Stimulated activated CD4-positive, alpha-beta T cell treated with anti-CD3 and anti-CD28 coated beads, Interleukin-1b, Interleukin-23, amount 100 ng/mL, for 48 hours (primary cell): ENCODE results near the gene TRAT1.
A peak's percentile ranks its signal among the peaks of the same experiment; 100 is the strongest.

Experiments
- DNase-seq: peaks from one replicate; pipeline ENCODE4 v3.0.0-alpha.2; 2020

Gene TRAT1

DNA sequence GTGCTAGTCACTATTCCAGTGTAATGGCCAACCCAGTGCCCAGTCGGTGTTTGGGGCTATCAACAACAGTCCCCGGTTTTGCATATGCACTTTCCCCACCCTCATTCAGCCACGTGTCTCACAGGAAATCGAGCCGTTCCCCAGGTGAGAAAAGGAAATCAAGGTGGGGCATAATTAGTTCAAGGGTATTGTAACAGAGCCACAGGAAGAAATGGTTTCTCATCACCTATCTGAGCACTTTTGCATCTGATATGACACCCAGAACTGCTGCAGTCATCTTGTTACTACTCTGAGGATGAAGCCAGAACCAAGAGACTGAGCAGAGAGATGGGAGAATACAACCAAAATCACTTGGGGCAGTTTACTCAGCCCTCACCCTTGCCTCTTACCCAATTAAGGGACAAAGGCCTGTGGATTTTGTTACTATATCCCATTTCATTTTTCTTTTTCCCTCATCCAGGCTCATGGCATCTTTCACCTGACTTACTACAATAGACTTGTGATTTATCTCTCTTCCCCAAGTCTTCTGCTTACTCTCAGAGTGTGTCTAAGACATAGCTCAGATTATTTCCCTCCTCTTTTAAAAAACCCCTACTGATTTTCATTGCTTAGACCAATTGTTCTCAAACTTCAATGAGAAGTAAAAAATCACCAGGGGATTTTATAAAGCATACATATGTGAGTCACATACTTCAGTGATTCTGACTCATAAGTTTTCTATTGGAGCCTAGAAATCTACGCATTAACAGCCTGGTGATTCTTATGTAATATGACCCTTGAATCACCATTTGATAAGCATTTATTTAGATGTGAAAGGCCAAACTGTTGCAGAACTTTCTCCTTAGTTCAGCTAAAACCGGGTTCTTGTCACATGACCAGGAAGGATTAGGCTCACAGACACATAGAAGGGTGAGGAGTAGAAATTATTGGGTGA is 40.5 kb downstream of the TRAT1 start:
- peak; percentile 33 for DNase-seq

DNA sequence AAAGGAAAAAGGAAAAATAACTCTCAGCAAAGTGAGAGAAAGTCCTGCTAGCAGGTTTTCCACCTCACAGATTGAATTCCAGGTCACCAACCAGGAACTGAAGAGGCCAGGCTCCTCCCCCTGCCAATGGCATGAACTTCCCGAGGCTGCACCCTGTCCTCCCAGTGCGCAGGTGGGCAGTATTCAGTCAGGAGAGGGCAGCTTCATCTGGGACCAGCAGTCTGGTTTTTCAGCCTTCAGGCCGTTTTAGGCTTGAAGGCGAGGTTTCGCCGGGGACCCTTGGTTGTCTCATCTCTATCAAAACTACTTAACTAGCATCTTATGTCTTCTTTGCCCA is 41.2 kb downstream of the TRAT1 start:
- DNase-seq: no peak

DNA sequence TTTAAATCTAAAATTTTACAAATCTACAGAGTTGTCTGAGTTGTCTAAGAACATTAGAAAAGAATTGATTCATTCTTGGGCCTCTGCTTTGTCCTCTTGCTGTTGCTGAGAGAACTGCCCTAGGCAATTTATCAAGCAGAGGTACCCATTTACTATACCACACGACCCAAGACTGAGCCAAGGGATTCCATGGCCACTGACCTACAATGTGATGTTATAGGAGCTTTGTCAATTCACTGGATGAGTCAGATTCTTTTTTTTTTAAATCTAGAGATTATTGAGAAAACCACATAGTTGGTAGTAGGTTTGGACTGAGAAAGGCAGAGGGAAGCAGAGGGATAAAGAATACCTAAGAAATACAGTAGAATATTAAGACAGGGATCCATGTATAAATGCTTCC is 55.3 kb downstream of the TRAT1 start:
- no peak for DNase-seq

DNA sequence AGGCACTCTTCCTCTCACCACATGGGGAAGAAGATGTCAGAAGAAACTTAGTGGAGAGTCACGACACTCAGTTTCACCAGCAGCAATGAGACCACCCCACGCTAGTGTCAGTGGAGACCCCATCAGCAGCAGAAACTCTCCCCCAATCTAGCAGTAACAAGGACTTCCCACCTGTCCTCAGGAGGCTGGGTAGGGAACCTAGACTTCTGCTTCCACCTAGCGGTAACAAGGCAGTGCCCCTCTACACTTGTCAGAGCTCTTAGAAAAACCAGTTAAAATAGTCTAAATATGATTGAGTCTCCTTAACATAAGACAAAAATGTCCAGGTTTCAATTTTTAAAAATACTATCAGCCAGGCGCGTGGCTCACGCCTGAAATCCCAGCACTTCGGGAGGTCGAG is 57.3 kb downstream of the TRAT1 start:
- DNase-seq: no peak

DNA sequence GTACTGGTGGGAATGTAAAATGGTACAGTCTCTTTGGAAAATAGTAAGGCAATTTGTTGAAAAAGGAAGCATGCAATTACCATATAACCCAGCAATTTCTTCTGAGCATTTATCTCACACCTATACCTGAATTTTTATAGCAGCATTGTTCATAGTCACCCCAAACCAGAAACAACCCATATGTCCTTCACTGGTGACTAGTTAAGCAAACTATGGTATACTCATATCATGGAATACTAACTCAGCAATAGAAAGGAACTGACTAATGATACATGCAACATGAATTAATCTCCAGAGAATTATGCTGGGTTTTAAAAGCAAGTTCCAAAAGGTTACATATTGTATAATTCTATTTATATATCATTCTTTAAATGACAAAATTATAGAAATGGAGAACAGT is 60.2 kb downstream of the TRAT1 start:
- DNase-seq: no peak

DNA sequence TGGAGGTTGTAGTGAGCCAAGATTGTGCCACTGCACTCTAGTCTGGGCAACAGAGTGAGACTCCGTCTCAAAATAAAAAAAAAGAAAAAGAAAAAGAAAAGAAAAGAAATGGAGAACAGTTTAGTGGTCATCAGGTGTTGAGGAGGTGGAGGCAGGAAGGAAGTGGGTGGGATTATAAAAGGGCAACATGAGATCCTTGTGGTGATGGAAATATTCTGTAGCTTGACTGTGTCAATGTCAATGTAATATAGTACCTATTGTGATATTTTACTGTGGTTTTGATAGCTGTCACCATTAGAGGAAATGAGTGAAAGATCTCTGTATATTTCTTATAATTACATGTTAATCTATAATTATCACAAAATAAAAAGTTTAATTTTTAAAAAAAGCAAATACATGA is 60.8 kb downstream of the TRAT1 start:
- no peak for DNase-seq

DNA sequence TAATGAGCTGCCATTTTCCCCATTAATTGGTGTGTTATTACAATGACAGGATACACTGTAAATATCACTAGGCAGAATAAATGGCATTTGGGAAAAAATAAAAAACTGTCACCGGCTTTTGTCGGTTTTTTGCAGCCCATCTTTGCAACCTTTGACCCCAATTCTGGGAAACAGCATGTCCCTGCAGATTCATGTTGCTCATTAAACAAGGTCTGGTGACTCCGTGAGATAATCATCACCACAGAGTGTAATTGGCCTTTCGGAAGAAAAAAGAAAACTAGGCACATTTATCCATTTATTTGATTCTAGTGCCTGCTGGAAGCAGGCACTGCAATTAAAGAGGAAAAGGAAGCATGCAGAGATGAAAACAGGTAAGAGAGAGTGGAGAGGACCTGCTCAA is 64.5 kb downstream of the TRAT1 start:
- DNase-seq: no peak

DNA sequence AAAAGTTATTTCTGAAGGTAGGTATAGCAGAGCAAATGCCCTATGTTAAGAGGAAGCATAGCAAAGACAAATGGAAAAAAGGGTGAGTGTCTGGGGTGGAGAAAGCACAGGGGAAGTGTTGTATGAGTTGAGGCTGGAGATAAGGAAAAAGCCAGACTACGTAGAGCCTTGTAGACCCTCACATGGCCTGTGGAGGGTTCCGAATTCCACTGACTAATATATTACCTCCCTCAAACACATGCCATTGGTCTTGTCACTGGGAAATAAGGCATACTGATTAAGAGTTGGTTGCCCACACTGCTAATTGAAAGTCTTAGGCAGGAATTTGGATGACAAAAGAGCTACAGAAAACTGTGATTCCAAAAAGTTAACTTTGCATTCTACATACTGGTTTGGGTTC is 65.2 kb downstream of the TRAT1 start:
- DNase-seq: no peak

DNA sequence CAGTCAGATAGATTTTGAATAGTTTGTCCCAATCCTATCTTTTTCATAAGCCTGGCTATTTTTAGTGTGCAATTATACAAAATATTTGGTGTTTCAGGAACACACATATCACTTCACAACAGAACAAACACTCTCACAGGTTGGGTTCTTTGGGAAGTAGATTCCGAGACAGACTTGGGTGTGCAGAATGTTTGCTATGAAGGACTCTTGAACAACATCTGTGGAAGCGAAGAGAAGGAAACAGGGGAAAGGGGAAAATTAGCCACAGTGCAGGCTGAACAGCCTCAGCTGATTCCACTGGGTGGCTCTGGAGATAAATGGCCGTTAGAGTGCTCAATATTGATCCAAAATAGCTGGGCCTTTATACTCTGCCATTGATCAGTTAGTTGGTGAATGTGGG is 69.2 kb downstream of the TRAT1 start:
- DNase-seq: no peak

DNA sequence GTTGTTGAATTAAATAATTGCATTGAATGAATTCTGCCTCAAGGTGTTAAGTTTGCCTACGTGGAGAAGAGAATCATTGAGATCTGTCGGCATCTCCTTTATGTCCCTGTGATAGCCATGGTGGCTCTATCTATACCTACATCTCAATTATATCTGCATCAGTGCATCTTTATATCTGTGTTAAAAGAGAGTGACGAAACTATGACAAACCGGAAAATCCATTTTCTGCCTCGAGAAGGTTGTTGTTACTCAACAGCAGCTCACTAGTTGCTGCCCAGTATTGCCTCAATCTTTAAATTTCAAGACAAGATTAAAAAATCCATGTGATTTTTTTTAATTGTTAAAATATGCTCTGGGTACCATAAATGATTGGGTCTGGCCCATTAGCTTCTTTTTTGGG is 72.4 kb downstream of the TRAT1 start:
- no peak for DNase-seq

DNA sequence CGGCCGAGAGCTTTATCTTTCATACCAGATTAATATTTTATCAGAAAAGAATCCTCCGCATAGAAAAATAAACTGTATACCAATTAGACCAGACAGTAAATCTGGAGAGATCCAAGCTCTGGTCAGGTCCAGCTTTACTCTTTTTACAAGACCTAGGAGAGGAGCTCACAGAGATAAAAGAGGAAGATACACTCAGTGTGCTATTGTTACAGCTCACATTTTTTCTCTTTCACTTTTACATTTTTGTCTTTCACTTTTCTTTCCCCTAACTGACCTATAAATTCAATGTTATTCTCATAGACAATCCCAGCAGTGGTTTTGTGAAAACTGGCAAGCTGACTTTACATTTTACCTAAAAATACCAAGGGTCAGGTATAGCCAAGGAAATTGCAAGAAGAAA is 75.3 kb downstream of the TRAT1 start:
- no peak for DNase-seq

DNA sequence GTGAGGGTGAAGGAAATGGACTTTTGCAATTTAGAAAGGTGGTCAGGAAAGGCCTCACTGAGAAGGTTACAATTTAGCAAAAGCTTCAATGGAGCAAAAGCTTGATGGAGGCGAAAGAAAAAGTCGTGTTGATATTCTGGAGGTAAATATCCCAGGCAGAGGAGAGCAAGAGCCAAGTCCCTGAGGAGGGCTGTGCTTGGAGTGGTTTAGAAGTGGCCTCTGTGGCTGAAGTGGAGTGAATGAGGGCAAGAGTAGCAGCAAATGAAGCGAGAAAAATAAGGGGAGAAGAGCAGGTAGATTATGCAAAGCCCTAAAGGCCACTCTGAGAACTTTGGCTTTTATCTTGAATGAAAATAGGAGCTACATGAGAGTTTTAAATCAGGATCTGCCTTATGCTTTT is 76.9 kb downstream of the TRAT1 start:
- DNase-seq: no peak
